Astrocyte (in vitro differentiated cells and primary cell): Measurements from ENCODE around the gene PRX. TPM values are rescaled to one million over a fixed set of nuclear protein-coding genes. Genes with fewer than 3 reads are reported as not detected.

Experiments
- DNase-seq: peaks from one replicate; pipeline ENCODE4 v3.0.0-alpha.2; 2010; ENCODE audit warnings: low read depth
- FAIRE-seq: peaks from 2 replicates; lab custom pipeline; 2011; peaks lifted over from hg19 to GRCh38; lab: Jason Lieb, UNC
- H2AFZ ChIP-seq: 2 replicates; pipeline ENCODE4 v1.6.0; 2012; ENCODE audit warnings: low read depth, low read length, inconsistent platforms
- H3K27ac ChIP-seq: 2 replicates; pipeline ENCODE4 v1.5.1; 2011; ENCODE audit warnings: low read depth, low read length, inconsistent platforms
- H3K27me3 ChIP-seq: 2 replicates; pipeline ENCODE4 v1.6.0; 2011; ENCODE audit warnings: low read length, inconsistent platforms; ENCODE audit not compliant: insufficient read depth
- H3K36me3 ChIP-seq: 2 replicates; pipeline ENCODE4 v1.5.1; 2011; ENCODE audit warnings: low read length, inconsistent platforms; ENCODE audit not compliant: insufficient read depth
- H3K4me1 ChIP-seq: 2 replicates; pipeline ENCODE4 v1.5.1; 2011; ENCODE audit warnings: low read length, inconsistent platforms; ENCODE audit not compliant: insufficient read depth
- H3K4me2 ChIP-seq: 2 replicates; pipeline ENCODE4 v1.6.0; 2012; ENCODE audit warnings: low read length, inconsistent platforms
- H3K4me3 ChIP-seq: 2 replicates; pipeline ENCODE4 v1.5.1; 2011; ENCODE audit warnings: low read depth, mild to moderate bottlenecking, low read length, inconsistent platforms; ENCODE audit not compliant: insufficient read depth
- H3K79me2 ChIP-seq: 2 replicates; pipeline ENCODE4 v1.6.0; 2012; ENCODE audit warnings: mild to moderate bottlenecking, low read length, inconsistent platforms; ENCODE audit not compliant: insufficient read depth
- H3K9ac ChIP-seq: 2 replicates; pipeline ENCODE4 v1.6.0; 2012; ENCODE audit warnings: mild to moderate bottlenecking, low read length, inconsistent platforms
- H3K9me3 ChIP-seq: 2 replicates; pipeline ENCODE4 v1.5.1; 2012; ENCODE audit warnings: low read depth, mild to moderate bottlenecking, low read length, inconsistent platforms; ENCODE audit not compliant: insufficient read depth
- H4K20me1 ChIP-seq: 2 replicates; pipeline ENCODE4 v1.6.0; 2012; ENCODE audit warnings: low read length, inconsistent platforms; ENCODE audit not compliant: insufficient read depth
- H3K27ac Mint-ChIP-seq: one replicate; pipeline ENCODE4 v1.8.0; 2021; ENCODE audit warnings: mild to moderate bottlenecking, mixed read lengths; ENCODE audit not compliant: unreplicated experiment
- H3K27me3 Mint-ChIP-seq: one replicate; pipeline ENCODE4 v1.8.0; 2021; ENCODE audit warnings: low read depth, mixed read lengths; ENCODE audit not compliant: unreplicated experiment
- H3K36me3 Mint-ChIP-seq: one replicate; pipeline ENCODE4 v1.8.0; 2021; ENCODE audit warnings: low read depth, mixed read lengths; ENCODE audit not compliant: unreplicated experiment
- H3K4me1 Mint-ChIP-seq: one replicate; pipeline ENCODE4 v1.8.0; 2021; ENCODE audit warnings: low read depth, mixed read lengths; ENCODE audit not compliant: unreplicated experiment
- H3K4me3 Mint-ChIP-seq: one replicate; pipeline ENCODE4 v1.8.0; 2021; ENCODE audit warnings: mild to moderate bottlenecking, moderate library complexity, mixed read lengths; ENCODE audit not compliant: unreplicated experiment
- H3K9me3 Mint-ChIP-seq: one replicate; pipeline ENCODE4 v1.8.0; 2021; ENCODE audit warnings: mild to moderate bottlenecking, mixed read lengths; ENCODE audit not compliant: unreplicated experiment
- CTCF ChIP-seq: IDR thresholded peaks from 2 replicates; pipeline ENCODE4 v1.5.1; 2011; ENCODE audit warnings: low read depth, mild to moderate bottlenecking, inconsistent platforms, low read length, moderate library complexity; ENCODE audit not compliant: insufficient read depth
- EZH2 ChIP-seq: IDR thresholded peaks from 2 replicates; pipeline ENCODE4 v1.6.1; 2012; ENCODE audit warnings: mild to moderate bottlenecking, low read length, inconsistent platforms; ENCODE audit not compliant: insufficient read depth
- total RNA-seq: library from RNA; stranded (reverse); gene quantifications from 2 replicates; pipeline ENCODE4 v1.2.1, GENCODE V29; 2021

PRX gene
- total RNA-seq, 1 donor from 2014 or later: 1.5 TPM

DNA sequence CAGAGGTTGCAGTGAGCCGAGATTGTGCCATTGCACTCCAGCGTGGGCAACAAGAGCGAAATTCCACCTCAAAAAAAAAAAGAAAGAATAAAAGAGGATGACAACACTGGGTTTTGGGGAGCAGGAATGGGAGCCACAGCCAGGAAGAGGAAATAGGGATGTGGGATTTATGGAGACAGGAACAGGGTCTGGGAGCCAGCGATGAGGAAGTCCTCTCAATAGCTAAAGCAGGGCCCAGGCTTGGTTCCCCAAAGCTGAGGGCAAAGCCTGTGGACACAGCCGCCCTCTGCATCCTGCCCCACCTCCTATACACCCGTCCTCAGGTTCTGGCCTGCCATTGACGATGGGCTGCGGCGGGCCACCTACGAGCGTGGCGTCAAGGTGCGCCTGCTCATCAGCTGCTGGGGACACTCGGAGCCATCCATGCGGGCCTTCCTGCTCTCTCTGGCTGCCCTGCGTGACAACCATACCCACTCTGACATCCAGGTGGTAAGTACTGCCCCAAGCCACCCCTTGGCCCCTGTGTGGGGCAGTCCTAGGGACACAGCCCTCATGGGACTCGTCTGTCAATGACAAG is 36.8 kb downstream of the PRX start:
- no peaks in the 10 kb centered on the region for H3K36me3 ChIP-seq
- H3K4me1 Mint-ChIP-seq: no peaks in the 10 kb centered on the region
- no peaks in the 10 kb centered on the region for H3K9me3 Mint-ChIP-seq
- H3K4me2 ChIP-seq: no peak overlapping the region
- H3K27me3 Mint-ChIP-seq: no peaks in the 10 kb centered on the region
- H3K27ac ChIP-seq: no peak overlapping the region
- no peak overlapping the region for H2AFZ ChIP-seq
- H4K20me1 ChIP-seq: peaks cover 6% of the 10 kb centered on the region
- no peaks in the 10 kb centered on the region for H3K79me2 ChIP-seq
- H3K9ac ChIP-seq: no peak overlapping the region
- H3K4me3 Mint-ChIP-seq: no peak overlapping the region
- DNase-seq: no peak
- H3K27ac Mint-ChIP-seq: no peak overlapping the region
- no peaks in the 10 kb centered on the region for H3K27me3 ChIP-seq
- no peak for FAIRE-seq
- H3K36me3 Mint-ChIP-seq: peaks cover 27% of the 10 kb centered on the region
- H3K4me1 ChIP-seq: no peaks in the 10 kb centered on the region
- H3K4me3 ChIP-seq: no peak overlapping the region
- H3K9me3 ChIP-seq: no peaks in the 10 kb centered on the region
- TF ChIP-seq EZH2 (no peak), CTCF (no peak)

- DNase-seq: no peak
- Histone ChIP-seq H3K9me3 (no peaks in the 10 kb centered on the region), H3K4me2 (no peak overlapping the region), H2AFZ (no peak overlapping the region), H3K79me2 (no peaks in the 10 kb centered on the region), H4K20me1 (peaks cover 8% of the 10 kb centered on the region), H3K36me3 (peaks cover 3% of the 10 kb centered on the region), H3K4me3 (no peak overlapping the region), H3K4me1 (no peaks in the 10 kb centered on the region), H3K9ac (no peak overlapping the region), H3K27ac (no peak overlapping the region), H3K27me3 (no peaks in the 10 kb centered on the region)
- Mint-ChIP-seq H3K4me1 (no peaks in the 10 kb centered on the region), H3K4me3 (no peak overlapping the region), H3K27me3 (no peaks in the 10 kb centered on the region), H3K27ac (no peak overlapping the region), H3K36me3 (peaks cover 29% of the 10 kb centered on the region), H3K9me3 (no peaks in the 10 kb centered on the region)
- TF ChIP-seq CTCF: no peak
- TF ChIP-seq EZH2: no peak
- no peak for FAIRE-seq
Observed at GRCh38 chr19:40374084-40374483, 39.1 kb downstream of the PRX start.

- no peak overlapping the region for H2AFZ ChIP-seq
- H3K4me1 ChIP-seq: peaks cover 4% of the 10 kb centered on the region
- H3K36me3 ChIP-seq: peaks cover 3% of the 10 kb centered on the region
- H3K27me3 ChIP-seq: no peaks in the 10 kb centered on the region
- FAIRE-seq (no peak), DNase-seq (no peak)
- H3K27ac ChIP-seq: no peak overlapping the region
- H3K4me3 ChIP-seq: no peak overlapping the region
- Mint-ChIP-seq H3K27me3 (no peaks in the 10 kb centered on the region), H3K9me3 (no peaks in the 10 kb centered on the region), H3K4me1 (peaks cover 10% of the 10 kb centered on the region), H3K27ac (no peak overlapping the region), H3K4me3 (no peak overlapping the region), H3K36me3 (peaks cover 23% of the 10 kb centered on the region)
- H3K79me2 ChIP-seq: no peaks in the 10 kb centered on the region
- peaks cover 27% of the 10 kb centered on the region for H4K20me1 ChIP-seq
- H3K9ac ChIP-seq: no peak overlapping the region
- H3K9me3 ChIP-seq: no peaks in the 10 kb centered on the region
- H3K4me2 ChIP-seq: no peak overlapping the region
- TF ChIP-seq EZH2: no peak
- TF ChIP-seq CTCF: no peak
Observed at GRCh38 chr19:40371802-40372122, 41.4 kb downstream of the PRX start.
